Measurements from ENCODE around the gene ERCC6L. TPM values are rescaled to one million over a fixed set of nuclear protein-coding genes. Genes with fewer than 3 reads are reported as not detected.

The ERCC6L gene
- total RNA-seq: 9.1 and 9.6 TPM in 2 replicates

DNA sequence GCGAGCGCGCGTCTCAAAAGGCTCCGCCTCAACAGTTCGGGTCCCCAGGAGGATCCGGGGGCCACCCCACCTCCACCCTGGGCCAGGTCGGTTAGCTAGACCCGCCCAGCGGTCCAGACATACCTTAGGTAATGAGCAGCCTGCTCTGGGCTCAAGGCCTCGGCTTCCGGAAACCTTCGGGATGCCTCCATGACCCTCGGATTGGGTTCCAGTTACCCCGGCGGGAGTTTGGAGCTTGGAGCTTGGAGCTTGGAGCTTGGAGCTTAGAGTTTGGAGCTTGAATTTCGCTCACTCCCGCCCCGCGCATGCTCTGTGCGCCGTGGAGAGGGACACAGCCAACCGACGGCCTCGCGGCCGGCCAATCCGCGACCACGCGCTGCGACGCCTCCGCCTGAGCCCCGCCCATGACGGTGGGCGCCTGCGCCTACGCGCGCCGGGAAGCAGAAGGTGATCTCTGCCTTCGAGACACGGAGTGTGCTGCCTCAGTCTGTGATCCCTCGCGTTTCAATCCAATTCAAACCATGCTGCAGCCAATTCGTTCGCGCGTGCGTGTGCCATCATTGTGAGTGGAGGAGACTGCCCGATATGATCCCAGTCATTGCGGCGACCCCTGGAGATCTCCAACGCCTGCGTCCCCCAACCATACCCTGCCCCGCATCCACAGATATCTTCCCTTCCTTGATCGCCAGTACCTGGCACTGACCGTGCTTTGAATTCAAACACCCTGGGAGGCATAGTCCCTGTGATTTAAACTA is at the start of gene ERCC6L:
TSS of gene ERCC6L (minus strand) at position 307 of the 755 bp plus-strand sequence. CDS start at position 191, 116 bp downstream.
- no peaks in the 10 kb centered on the region for H3K9me3 Mint-ChIP-seq
- peaks cover 10% of the 10 kb centered on the region for H3K36me3 Mint-ChIP-seq (ENCODE audit: low read depth)

DNA sequence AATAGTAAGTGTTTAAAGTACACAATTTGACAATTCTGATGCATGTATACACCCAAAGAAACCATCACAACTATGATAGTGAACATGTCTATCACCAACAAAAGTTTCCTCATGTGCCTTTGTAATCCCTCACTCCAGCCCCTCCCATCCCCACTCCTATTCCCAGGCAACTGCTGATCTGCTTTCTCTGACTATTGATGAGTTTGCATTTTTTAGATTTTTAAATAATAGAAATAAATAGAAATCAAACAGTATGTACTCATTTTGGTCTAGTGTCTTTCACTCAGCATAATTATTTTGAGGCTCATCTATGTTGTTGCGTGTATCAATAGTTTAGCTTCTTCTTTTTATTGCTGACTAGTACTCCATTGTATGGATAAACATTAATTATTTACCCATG is 43.5 kb upstream of the ERCC6L start:
- intact Hi-C loops (cut with micrococcal nuclease): no loop called here
- Mint-ChIP-seq H3K36me3 (ENCODE audit: low read depth) (no peaks in the 10 kb centered on the region), H3K27me3 (ENCODE audit: low read depth) (peaks cover 22% of the 10 kb centered on the region), H3K4me1 (ENCODE audit: low read depth) (peaks cover 3% of the 10 kb centered on the region), H3K27ac (no peak overlapping the region), H3K9me3 (no peaks in the 10 kb centered on the region), H3K4me3 (ENCODE audit: low read depth) (no peak overlapping the region)
- no peak for DNase-seq (ENCODE audit: low spot score)

More for the DNA sequence above, at the start of gene ERCC6L:
- H3K4me1 Mint-ChIP-seq (ENCODE audit: low read depth): peaks cover 19% of the 10 kb centered on the region
- intact Hi-C loops (cut with micrococcal nuclease): loop anchor here (2.0 kb wide), 2 partner anchors 38 to 58 kb away; partner anchors contain the start of genes PIN4 and RPS4X
- H3K27me3 Mint-ChIP-seq (ENCODE audit: low read depth): no peaks in the 10 kb centered on the region
- H3K4me3 Mint-ChIP-seq (ENCODE audit: low read depth): peak within 1 kb of the TSS; percentile 84
- H3K27ac Mint-ChIP-seq: peak within 1 kb of the TSS; percentile 60
- DNase-seq (ENCODE audit: low spot score): peak; percentile 81

- Mint-ChIP-seq H3K27ac (no peak overlapping the region), H3K9me3 (no peaks in the 10 kb centered on the region), H3K27me3 (ENCODE audit: low read depth) (peaks cover 22% of the 10 kb centered on the region), H3K4me3 (ENCODE audit: low read depth) (no peak overlapping the region), H3K4me1 (ENCODE audit: low read depth) (peaks cover 6% of the 10 kb centered on the region), H3K36me3 (ENCODE audit: low read depth) (peaks cover 12% of the 10 kb centered on the region)
- intact Hi-C loops (cut with micrococcal nuclease): no loop called here
- DNase-seq (ENCODE audit: low spot score): no peak
These were observed 41.6 kb upstream of the ERCC6L start for GRCh38 chrX:72280321-72280845.

DNA sequence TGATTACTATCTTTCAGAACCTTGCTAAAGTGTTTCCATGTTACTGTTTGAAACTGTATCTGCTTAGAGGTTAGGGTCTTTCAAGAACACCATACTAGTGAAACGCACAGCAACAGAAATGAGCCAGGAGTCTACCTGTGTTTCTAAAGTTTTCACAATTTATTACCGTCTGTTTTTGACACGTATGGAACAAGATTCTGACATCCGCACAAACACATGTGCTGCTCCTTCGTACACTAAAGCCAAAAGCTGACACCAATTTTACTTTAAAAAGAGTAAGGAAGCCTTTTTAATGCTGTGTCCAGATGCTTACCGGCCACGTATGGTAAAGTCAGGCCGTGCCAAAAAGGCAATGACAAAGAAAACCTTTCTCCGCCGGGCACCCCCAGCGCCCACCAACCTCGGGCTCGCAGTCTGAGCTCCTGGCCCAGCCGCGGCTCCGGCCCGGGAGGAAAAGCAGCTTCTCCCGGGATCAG is 37.7 kb upstream of the ERCC6L start:
- peaks cover 36% of the 10 kb centered on the region for H3K4me1 Mint-ChIP-seq (ENCODE audit: low read depth)

DNA sequence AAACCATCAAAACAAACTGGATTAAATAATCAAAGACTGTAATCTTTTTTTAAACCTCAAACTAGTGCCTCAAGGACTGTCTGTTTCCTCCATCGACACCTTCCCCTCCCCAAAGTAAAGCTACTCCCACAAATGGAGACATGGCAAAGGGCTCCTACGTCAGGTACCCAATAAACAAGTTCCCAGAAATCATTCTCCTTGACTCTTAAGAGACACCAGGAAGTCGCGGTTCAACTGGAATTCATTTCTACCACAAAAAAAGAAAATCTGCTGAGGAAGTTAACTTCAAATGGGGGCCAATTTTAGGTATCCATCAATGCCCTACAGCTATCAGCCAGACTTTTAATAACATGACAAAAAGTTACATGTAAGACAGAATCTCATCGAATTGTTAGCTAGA is 35.7 kb upstream of the ERCC6L start:
- H3K36me3 Mint-ChIP-seq (ENCODE audit: low read depth): peaks cover 60% of the 10 kb centered on the region
- peaks cover 40% of the 10 kb centered on the region for H3K4me1 Mint-ChIP-seq (ENCODE audit: low read depth)
- peak overlapping the region; percentile 75 for H3K27ac Mint-ChIP-seq
- intact Hi-C loops (cut with micrococcal nuclease): loop anchor here (5.0 kb wide), 1 partner anchor 33 kb away; the partner anchor contains the start of gene CITED1
- no peak for DNase-seq (ENCODE audit: low spot score)
- H3K4me3 Mint-ChIP-seq (ENCODE audit: low read depth): peak overlapping the region; percentile 84
- H3K9me3 Mint-ChIP-seq: no peaks in the 10 kb centered on the region
- peaks cover 7% of the 10 kb centered on the region for H3K27me3 Mint-ChIP-seq (ENCODE audit: low read depth)

More for the DNA sequence above, 37.7 kb upstream of the ERCC6L start:
- H3K27me3 Mint-ChIP-seq (ENCODE audit: low read depth): peaks cover 15% of the 10 kb centered on the region
- no peak for DNase-seq (ENCODE audit: low spot score)
- H3K4me3 Mint-ChIP-seq (ENCODE audit: low read depth): peak overlapping the region; percentile 84
- H3K36me3 Mint-ChIP-seq (ENCODE audit: low read depth): peaks cover 50% of the 10 kb centered on the region
- intact Hi-C loops (cut with micrococcal nuclease): loop anchor here (2.0 kb wide), 2 partner anchors 38 to 344 kb away; partner anchors contain the start of gene ERCC6L
- no peaks in the 10 kb centered on the region for H3K9me3 Mint-ChIP-seq
- peak overlapping the region; percentile 82 for H3K27ac Mint-ChIP-seq

DNA sequence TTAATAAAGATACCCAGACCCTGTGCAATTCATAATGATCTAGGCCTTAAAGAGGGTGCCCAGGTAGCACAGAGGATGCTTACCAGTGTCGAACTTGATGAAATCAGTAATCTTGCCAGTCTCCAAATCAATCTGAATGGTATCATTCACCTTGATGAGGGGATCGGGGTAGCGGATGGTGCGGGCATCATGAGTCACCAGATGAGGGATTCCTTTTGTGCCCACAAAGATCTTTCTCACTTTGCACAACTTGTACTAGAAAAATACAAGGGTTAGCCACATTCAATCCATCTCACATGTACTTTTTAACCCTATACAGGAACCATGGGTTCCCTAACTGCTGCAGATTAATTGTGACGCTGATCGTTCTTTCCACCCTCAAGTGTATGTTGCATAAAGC is 34.9 kb upstream of the ERCC6L start:
- Mint-ChIP-seq H3K4me3 (ENCODE audit: low read depth) (peak overlapping the region; percentile 84), H3K4me1 (ENCODE audit: low read depth) (peaks cover 40% of the 10 kb centered on the region), H3K27ac (peak overlapping the region; percentile 75), H3K36me3 (ENCODE audit: low read depth) (peaks cover 68% of the 10 kb centered on the region), H3K27me3 (ENCODE audit: low read depth) (peaks cover 1% of the 10 kb centered on the region), H3K9me3 (no peaks in the 10 kb centered on the region)
- DNase-seq (ENCODE audit: low spot score): no peak
- intact Hi-C loops (cut with micrococcal nuclease): loop anchor here (5.0 kb wide), 1 partner anchor 34 kb away; the partner anchor contains the start of gene CITED1

DNA sequence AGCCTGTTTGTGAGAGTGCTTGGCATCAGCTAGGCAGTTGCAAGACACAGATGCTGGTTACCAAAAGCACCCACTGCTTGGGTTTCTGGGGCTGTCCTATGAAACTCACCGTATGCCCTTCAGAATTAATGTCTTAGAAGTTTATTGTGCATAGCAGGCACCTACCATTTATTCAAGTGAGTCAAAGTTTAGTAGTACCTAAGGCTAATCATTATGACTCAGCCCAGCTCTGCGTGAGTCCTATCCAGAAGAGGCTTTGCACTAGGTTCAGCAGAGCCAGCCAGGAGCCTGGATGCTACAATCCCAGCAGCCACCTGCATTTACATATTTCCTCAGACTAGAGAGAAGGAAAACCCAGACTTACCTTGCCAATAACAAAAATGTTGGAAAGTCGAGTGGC is 34.0 kb upstream of the ERCC6L start:
- Mint-ChIP-seq H3K27me3 (ENCODE audit: low read depth) (no peaks in the 10 kb centered on the region), H3K4me1 (ENCODE audit: low read depth) (peaks cover 39% of the 10 kb centered on the region), H3K27ac (peak overlapping the region; percentile 70), H3K9me3 (no peaks in the 10 kb centered on the region), H3K36me3 (ENCODE audit: low read depth) (peaks cover 73% of the 10 kb centered on the region), H3K4me3 (ENCODE audit: low read depth) (peak overlapping the region; percentile 21)
- no peak for DNase-seq (ENCODE audit: low spot score)
- intact Hi-C loops (cut with micrococcal nuclease): loop anchor here (5.0 kb wide), 1 partner anchor 34 kb away; the partner anchor contains the start of gene CITED1

DNA sequence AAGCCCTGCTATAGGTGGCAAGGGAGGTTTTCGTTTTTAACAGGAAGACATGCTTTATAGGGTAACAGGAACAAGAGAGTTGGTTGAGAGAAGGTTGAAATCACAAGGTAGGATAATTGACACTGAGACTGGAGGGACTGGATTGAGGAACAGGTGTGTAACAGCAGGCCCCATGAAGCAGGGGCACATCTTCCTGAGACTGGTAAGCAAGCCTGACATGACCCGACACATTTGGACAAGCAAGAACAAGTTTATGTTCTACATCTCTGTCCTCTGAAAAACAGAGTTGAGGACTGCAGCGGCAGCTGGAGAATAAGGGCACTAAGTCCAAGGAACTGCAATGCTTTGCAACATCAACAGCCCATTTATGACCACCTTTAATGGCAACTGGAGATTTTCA is 33.0 kb upstream of the ERCC6L start:
- no peak for DNase-seq (ENCODE audit: low spot score)
- Mint-ChIP-seq H3K27me3 (ENCODE audit: low read depth) (no peaks in the 10 kb centered on the region), H3K36me3 (ENCODE audit: low read depth) (peaks cover 73% of the 10 kb centered on the region), H3K27ac (peak overlapping the region; percentile 48), H3K4me3 (ENCODE audit: low read depth) (peak overlapping the region; percentile 11), H3K9me3 (no peaks in the 10 kb centered on the region), H3K4me1 (ENCODE audit: low read depth) (peaks cover 38% of the 10 kb centered on the region)
- intact Hi-C loops (cut with micrococcal nuclease): loop anchor here (5.0 kb wide), 1 partner anchor 35 kb away; the partner anchor contains the start of gene CITED1

- Mint-ChIP-seq H3K27ac (no peak overlapping the region), H3K4me3 (ENCODE audit: low read depth) (peak overlapping the region; percentile 11), H3K27me3 (ENCODE audit: low read depth) (no peaks in the 10 kb centered on the region), H3K9me3 (no peaks in the 10 kb centered on the region), H3K36me3 (ENCODE audit: low read depth) (peaks cover 73% of the 10 kb centered on the region), H3K4me1 (ENCODE audit: low read depth) (peaks cover 38% of the 10 kb centered on the region)
- no peak for DNase-seq (ENCODE audit: low spot score)
- intact Hi-C loops (cut with micrococcal nuclease): loop anchor here (5.0 kb wide), 1 partner anchor 36 kb away; the partner anchor contains the start of gene CITED1
These were observed 32.4 kb upstream of the ERCC6L start for GRCh38 chrX:72271091-72271788.

DNA sequence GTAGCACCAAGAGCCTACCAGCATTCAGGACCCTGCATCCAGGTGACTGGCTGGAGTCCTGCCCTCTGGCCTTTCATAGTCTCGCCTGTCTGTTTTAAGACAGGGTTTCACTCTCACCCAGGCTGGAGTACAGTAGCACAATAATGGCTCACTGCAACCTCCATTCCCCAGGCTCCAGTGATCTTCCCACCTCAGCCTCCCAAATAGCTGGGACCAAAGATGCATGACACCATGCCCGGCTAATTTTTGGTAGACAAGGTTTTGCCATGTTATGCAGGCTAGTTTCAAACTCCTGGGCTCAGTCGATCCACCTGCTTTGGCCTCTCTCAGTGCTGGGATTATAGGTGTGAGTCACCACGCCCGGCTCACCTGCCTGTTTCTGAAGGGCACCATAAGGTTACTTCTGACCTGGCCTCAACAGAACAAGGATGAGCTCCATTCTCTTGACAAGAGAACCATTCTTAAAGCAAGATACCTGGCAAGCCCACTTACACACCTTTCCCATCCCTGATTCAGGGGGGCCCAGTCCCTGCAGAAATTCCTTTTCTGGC is 31.6 kb upstream of the ERCC6L start:
- DNase-seq (ENCODE audit: low spot score): no peak
- Mint-ChIP-seq H3K27ac (peak overlapping the region; percentile 94), H3K9me3 (no peaks in the 10 kb centered on the region), H3K4me1 (ENCODE audit: low read depth) (peaks cover 34% of the 10 kb centered on the region), H3K4me3 (ENCODE audit: low read depth) (no peak overlapping the region), H3K27me3 (ENCODE audit: low read depth) (no peaks in the 10 kb centered on the region), H3K36me3 (ENCODE audit: low read depth) (peaks cover 64% of the 10 kb centered on the region)
- intact Hi-C loops (cut with micrococcal nuclease): loop anchor here (5.0 kb wide), 1 partner anchor 37 kb away; the partner anchor contains the start of gene CITED1

GRCh38 chrX:72269671-72270251 is 30.9 kb upstream of the ERCC6L start:
- Mint-ChIP-seq H3K9me3 (no peaks in the 10 kb centered on the region), H3K36me3 (ENCODE audit: low read depth) (peaks cover 58% of the 10 kb centered on the region), H3K4me3 (ENCODE audit: low read depth) (peak overlapping the region; percentile 33), H3K4me1 (ENCODE audit: low read depth) (peaks cover 31% of the 10 kb centered on the region), H3K27ac (peak overlapping the region; percentile 94), H3K27me3 (ENCODE audit: low read depth) (no peaks in the 10 kb centered on the region)
- intact Hi-C loops (cut with micrococcal nuclease): loop anchor here (5.0 kb wide), 1 partner anchor 38 kb away; the partner anchor contains the start of gene CITED1
- peak; percentile 13 for DNase-seq (ENCODE audit: low spot score)

All from activated T-helper 2 cell treated with anti-CD3 and anti-CD28 coated beads, Interferon-gamma antibody, Interleukin-2, Interleukin-4, amounts not matched to agents 10 μg/mL and 5 μg/mL and 100 μg/mL, durations not matched to agents 14 hours and 24 hours and 36 hours (primary cell).